ENCODE results near the gene OR5H2. TPM values are rescaled to one million over a fixed set of nuclear protein-coding genes. Genes with fewer than 3 reads are reported as not detected.

The OR5H2 gene
- total RNA-seq, 1 experiment from 2014 or later, result not detected

DNA sequence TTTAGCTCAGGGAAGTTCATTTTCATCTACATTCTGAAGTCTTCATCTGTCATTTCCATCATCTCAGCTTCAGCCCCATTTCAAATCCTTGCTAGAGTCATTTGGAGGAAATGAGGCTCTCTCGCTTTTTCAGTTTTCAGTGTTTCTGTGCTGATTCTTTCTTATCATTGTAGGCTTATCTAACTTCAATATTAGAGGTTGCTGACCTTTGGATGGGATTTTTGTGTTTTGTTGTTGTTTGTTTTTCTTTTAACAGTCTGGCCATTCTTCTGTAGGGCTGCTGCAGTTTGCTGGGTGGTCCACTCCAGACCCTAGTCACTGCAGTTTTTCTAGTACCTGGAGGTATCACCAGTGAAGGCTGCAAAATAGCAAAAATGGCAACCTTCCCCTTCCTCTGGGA, 8.6 kb downstream of the OR5H2 start:
- no peaks in the 10 kb centered on the region for H3K36me3 ChIP-seq (ENCODE audit: control insufficient read depth, insufficient read depth, low read length)
- no peak for DNase-seq
- no peaks in the 10 kb centered on the region for H3K9me3 ChIP-seq
- Mint-ChIP-seq H3K36me3 (ENCODE audit: insufficient read depth, unreplicated experiment) (no peaks in the 10 kb centered on the region), H3K4me1 (ENCODE audit: low read depth, unreplicated experiment) (no peaks in the 10 kb centered on the region), H3K4me3 (ENCODE audit: unreplicated experiment) (no peak overlapping the region), H3K27ac (ENCODE audit: unreplicated experiment) (no peak overlapping the region), H3K27me3 (ENCODE audit: insufficient read depth, unreplicated experiment) (no peaks in the 10 kb centered on the region), H3K9me3 (ENCODE audit: unreplicated experiment) (peaks cover 10% of the 10 kb centered on the region)
- H3K4me1 ChIP-seq, result no peaks in the 10 kb centered on the region
- no TSS peak for BruUV-seq (replicated peaks)
- intact Hi-C loops (cut with micrococcal nuclease; ENCODE audit: unreplicated experiment), result no loop called here
- CTCF ChIA-PET, result no interaction called here
- POLR2A ChIA-PET, result no interaction called here
- H3K27me3 ChIP-seq (replicated peaks; ENCODE audit: control insufficient read depth, insufficient read depth, low read length), result no peaks in the 10 kb centered on the region
- TF ChIP-seq, protein P1, sequence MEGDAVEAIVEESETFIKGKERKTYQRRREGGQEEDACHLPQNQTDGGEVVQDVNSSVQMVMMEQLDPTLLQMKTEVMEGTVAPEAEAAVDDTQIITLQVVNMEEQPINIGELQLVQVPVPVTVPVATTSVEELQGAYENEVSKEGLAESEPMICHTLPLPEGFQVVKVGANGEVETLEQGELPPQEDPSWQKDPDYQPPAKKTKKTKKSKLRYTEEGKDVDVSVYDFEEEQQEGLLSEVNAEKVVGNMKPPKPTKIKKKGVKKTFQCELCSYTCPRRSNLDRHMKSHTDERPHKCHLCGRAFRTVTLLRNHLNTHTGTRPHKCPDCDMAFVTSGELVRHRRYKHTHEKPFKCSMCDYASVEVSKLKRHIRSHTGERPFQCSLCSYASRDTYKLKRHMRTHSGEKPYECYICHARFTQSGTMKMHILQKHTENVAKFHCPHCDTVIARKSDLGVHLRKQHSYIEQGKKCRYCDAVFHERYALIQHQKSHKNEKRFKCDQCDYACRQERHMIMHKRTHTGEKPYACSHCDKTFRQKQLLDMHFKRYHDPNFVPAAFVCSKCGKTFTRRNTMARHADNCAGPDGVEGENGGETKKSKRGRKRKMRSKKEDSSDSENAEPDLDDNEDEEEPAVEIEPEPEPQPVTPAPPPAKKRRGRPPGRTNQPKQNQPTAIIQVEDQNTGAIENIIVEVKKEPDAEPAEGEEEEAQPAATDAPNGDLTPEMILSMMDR (IDR thresholded peaks at IDR 0.05; ENCODE audit: insufficient read depth in 1 of 2, low read depth in 1 of 2, low read length in 1 of 2, severe bottlenecking in 1 of 2, unreplicated experiment in 1 of 2), result no peak
- no peak overlapping the region for H3K4me3 ChIP-seq (ENCODE audit: low read depth, low read length)

GRCh38 chr3:98291332-98291957, 9.1 kb downstream of the OR5H2 start:
- Mint-ChIP-seq H3K9me3 (ENCODE audit: unreplicated experiment) (peaks cover 10% of the 10 kb centered on the region), H3K4me1 (ENCODE audit: low read depth, unreplicated experiment) (no peaks in the 10 kb centered on the region), H3K4me3 (ENCODE audit: unreplicated experiment) (no peak overlapping the region), H3K27me3 (ENCODE audit: insufficient read depth, unreplicated experiment) (no peaks in the 10 kb centered on the region), H3K36me3 (ENCODE audit: insufficient read depth, unreplicated experiment) (no peaks in the 10 kb centered on the region), H3K27ac (ENCODE audit: unreplicated experiment) (no peak overlapping the region)
- no TSS peak for BruUV-seq (replicated peaks)
- no peaks in the 10 kb centered on the region; the same call in 1 of the 2 replicates for H3K4me1 ChIP-seq
- intact Hi-C loops (cut with micrococcal nuclease; ENCODE audit: unreplicated experiment), result no loop called here
- TF ChIP-seq, protein P1 (IDR thresholded peaks at IDR 0.05; ENCODE audit: insufficient read depth in 1 of 2, low read depth in 1 of 2, low read length in 1 of 2, severe bottlenecking in 1 of 2, unreplicated experiment in 1 of 2), result no peak
- no peak overlapping the region for H3K4me3 ChIP-seq (ENCODE audit: low read depth, low read length)
- H3K27me3 ChIP-seq (replicated peaks; ENCODE audit: control insufficient read depth, insufficient read depth, low read length), result no peaks in the 10 kb centered on the region
- CTCF ChIA-PET, result no interaction called here
- POLR2A ChIA-PET, result no interaction called here
- H3K36me3 ChIP-seq (ENCODE audit: control insufficient read depth, insufficient read depth, low read length), result no peaks in the 10 kb centered on the region
- DNase-seq, result no peak
- H3K9me3 ChIP-seq, result no peaks in the 10 kb centered on the region

- ChIA-PET CTCF (no interaction called here), POLR2A (no interaction called here)
- intact Hi-C loops (cut with micrococcal nuclease; ENCODE audit: unreplicated experiment), result loop anchor here (10.0 kb wide), 1 partner anchor 77 kb away; no protein-coding TSS in a partner anchor
- no peak for DNase-seq
- no TSS peak for BruUV-seq (replicated peaks)
- Histone ChIP-seq H3K9me3 (no peaks in the 10 kb centered on the region), H3K4me1 (no peaks in the 10 kb centered on the region), H3K36me3 (ENCODE audit: control insufficient read depth, insufficient read depth, low read length) (no peaks in the 10 kb centered on the region), H3K27me3 (replicated peaks; ENCODE audit: control insufficient read depth, insufficient read depth, low read length) (no peaks in the 10 kb centered on the region), H3K4me3 (ENCODE audit: low read depth, low read length) (no peak overlapping the region)
- peaks cover 13% of the 10 kb centered on the region for H3K4me1 Mint-ChIP-seq (ENCODE audit: low read depth, unreplicated experiment)
- TF ChIP-seq, protein P1 (IDR thresholded peaks at IDR 0.05; ENCODE audit: insufficient read depth in 1 of 2, low read depth in 1 of 2, low read length in 1 of 2, severe bottlenecking in 1 of 2, unreplicated experiment in 1 of 2), result no peak
- no peaks in the 10 kb centered on the region for H3K27me3 Mint-ChIP-seq (ENCODE audit: insufficient read depth, unreplicated experiment)
- no peaks in the 10 kb centered on the region for H3K36me3 Mint-ChIP-seq (ENCODE audit: insufficient read depth, unreplicated experiment)
- no peak overlapping the region for H3K4me3 Mint-ChIP-seq (ENCODE audit: unreplicated experiment)
- H3K27ac Mint-ChIP-seq (ENCODE audit: unreplicated experiment), result no peak overlapping the region
- H3K9me3 Mint-ChIP-seq (ENCODE audit: unreplicated experiment), result no peaks in the 10 kb centered on the region
Observed at GRCh38 chr3:98322101-98322500, 39.8 kb downstream of the OR5H2 start.

Data from Caco-2 (cell line).